Neuronal stem cell (in vitro differentiated cells): ENCODE measurements around the gene SLC6A13.

Experiments used
- DNase-seq: peaks from one replicate; pipeline ENCODE4 v3.0.0-alpha.2; 2013; ENCODE audit warnings: low spot score
- H2AFZ ChIP-seq: one replicate; pipeline ENCODE4 v1.6.1; 2013; ENCODE audit warnings: mild to moderate bottlenecking, low read length, inconsistent platforms
- H2AK5ac ChIP-seq: 2 replicates; pipeline ENCODE4 v1.6.1; 2013; ENCODE audit warnings: low read depth, mild to moderate bottlenecking, inconsistent platforms, low read length, moderate library complexity, mixed read lengths
- H2BK120ac ChIP-seq: 2 replicates; pipeline ENCODE4 v1.6.1; 2013; ENCODE audit warnings: low read depth, mild to moderate bottlenecking, inconsistent platforms, low read length, moderate library complexity, mixed read lengths
- H2BK12ac ChIP-seq: one replicate; pipeline ENCODE4 v1.6.1; 2013; ENCODE audit warnings: low read length, inconsistent platforms
- H2BK15ac ChIP-seq: 2 replicates; pipeline ENCODE4 v1.6.1; 2013; ENCODE audit warnings: mild to moderate bottlenecking, low read length, inconsistent platforms, mixed read lengths
- H2BK5ac ChIP-seq: one replicate; pipeline ENCODE4 v1.6.1; 2013; ENCODE audit warnings: inconsistent platforms, mild to moderate bottlenecking, low read length, moderate library complexity
- H3K14ac ChIP-seq: one replicate; pipeline ENCODE4 v1.6.1; 2013; ENCODE audit warnings: low read length, inconsistent platforms
- H3K18ac ChIP-seq: 2 replicates; pipeline ENCODE4 v1.6.1; 2013; ENCODE audit warnings: low read length, inconsistent platforms
- H3K23ac ChIP-seq: 2 replicates; pipeline ENCODE4 v1.6.1; 2013; ENCODE audit warnings: low read depth, mild to moderate bottlenecking, mixed read lengths, low read length, inconsistent platforms; ENCODE audit not compliant: poor library complexity
- H3K27ac ChIP-seq: replicated peaks from 3 replicates; pipeline ENCODE4 v1.5.1; 2013; ENCODE audit warnings: low read length, inconsistent platforms
- H3K27me3 ChIP-seq, 3 experiments: 2 replicates each; pipeline ENCODE4 v1.6.1; 2013; ENCODE audit warnings: low read length in 3 of 3, mild to moderate bottlenecking in 2 of 3, inconsistent platforms in 1 of 3, low read depth in 1 of 3, mixed read lengths in 1 of 3, moderate library complexity in 1 of 3; ENCODE audit not compliant: control insufficient read depth in 3 of 3, insufficient read depth in 3 of 3
- H3K36me3 ChIP-seq, 2 donors: replicated peaks in 1 of 2; 2 replicates each; pipeline ENCODE4 v1.6.1; 2013; ENCODE audit warnings: low read length in 2 of 2; ENCODE audit not compliant: control insufficient read depth in 2 of 2, insufficient read depth in 2 of 2
- H3K4ac ChIP-seq: 2 replicates; pipeline ENCODE4 v1.6.1; 2013; ENCODE audit warnings: inconsistent platforms, mild to moderate bottlenecking, low read length, moderate library complexity
- H3K4me1 ChIP-seq, 2 donors: 1 replicate in 1 of 2; 2 replicates in 1 of 2; pipeline ENCODE4 v1.6.1; 2013; ENCODE audit warnings: low read length in 2 of 2, low read depth in 1 of 2; ENCODE audit not compliant: control insufficient read depth in 2 of 2, insufficient read depth in 1 of 2
- H3K4me2 ChIP-seq: one replicate; pipeline ENCODE4 v1.6.1; 2013; ENCODE audit warnings: mild to moderate bottlenecking, low read length, inconsistent platforms; ENCODE audit not compliant: insufficient read depth, poor library complexity, severe bottlenecking
- H3K4me3 ChIP-seq, 2 donors: 2 replicates each; pipeline ENCODE4 v1.5.1; 2013; ENCODE audit warnings: low read length in 2 of 2, mild to moderate bottlenecking in 2 of 2, inconsistent platforms in 1 of 2, moderate library complexity in 1 of 2
- H3K79me1 ChIP-seq: one replicate; pipeline ENCODE4 v1.6.1; 2013; ENCODE audit warnings: low read depth, mild to moderate bottlenecking, inconsistent platforms, low read length, moderate library complexity
- H3K9ac ChIP-seq: one replicate; pipeline ENCODE4 v1.6.1; 2013; ENCODE audit warnings: mild to moderate bottlenecking, low read depth, low read length, inconsistent platforms; ENCODE audit not compliant: poor library complexity
- H3K9me3 ChIP-seq, 2 donors: replicated peaks in 1 of 2; 2 replicates each; pipeline versions ENCODE3 to v1.6.1; 2013; ENCODE audit warnings: low read length in 2 of 2, mild to moderate bottlenecking in 2 of 2, inconsistent platforms in 1 of 2, low read depth in 1 of 2, mixed read lengths in 1 of 2, moderate library complexity in 1 of 2; ENCODE audit not compliant: control insufficient read depth in 2 of 2, insufficient read depth in 1 of 2
- H4K8ac ChIP-seq: one replicate; pipeline ENCODE4 v1.6.1; 2013; ENCODE audit warnings: low read depth, mild to moderate bottlenecking, inconsistent platforms, low read length, moderate library complexity
- H4K91ac ChIP-seq: one replicate; pipeline ENCODE4 v1.6.1; 2013; ENCODE audit warnings: low read length, low read depth, mild to moderate bottlenecking, inconsistent platforms; ENCODE audit not compliant: poor library complexity
- WGBS, 2 donors: extraction: QIAGEN DNeasy Blood & Tissue Kit; methylation state at CpG; one replicate each; pipeline ENCODE4 v1.1.7; 2013; ENCODE audit warnings: missing lambda C conversion rate in 2 of 2, mixed read lengths in 1 of 2; ENCODE audit not compliant: insufficient read length in 2 of 2, insufficient replicate concordance in 1 of 2; ENCODE audit errors: extremely low coverage in 2 of 2; 5-methylcytosine and 5-hydroxymethylcytosine counted together

The SLC6A13 gene

DNA sequence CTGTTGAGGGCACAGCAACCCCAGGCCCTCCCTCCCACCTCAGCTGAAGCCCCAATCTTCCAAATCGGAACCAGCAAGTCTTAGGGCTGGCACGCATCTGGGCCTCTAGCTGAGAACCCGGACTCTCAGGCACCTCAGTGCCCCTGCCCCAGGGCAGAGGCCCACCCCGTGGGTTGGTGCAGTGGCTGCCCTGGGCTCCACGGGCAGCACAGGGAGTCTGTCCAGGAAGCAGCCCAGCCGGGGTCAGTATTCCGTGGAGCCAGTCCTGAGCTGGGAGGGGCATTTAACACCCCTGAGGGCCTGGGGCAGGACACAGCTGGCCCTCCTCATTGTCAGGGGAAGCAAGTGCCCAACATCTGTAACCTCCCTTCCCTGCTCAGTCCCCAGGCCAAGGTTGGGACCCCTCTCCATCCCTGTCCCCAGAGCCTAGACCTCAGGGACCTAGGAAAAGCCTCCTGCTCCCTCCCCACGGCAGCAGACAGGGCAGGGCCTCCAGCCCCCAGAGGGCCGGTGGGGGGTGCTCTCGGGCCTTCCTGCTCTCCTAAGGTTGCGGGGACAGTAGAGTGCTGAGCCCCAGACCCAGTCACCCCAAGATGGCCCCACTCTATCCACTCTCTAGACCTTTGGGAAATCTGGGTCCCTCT lies 85.2 kb downstream of the SLC6A13 start:
- no peak overlapping the region for H3K4ac ChIP-seq
- H3K4me2 ChIP-seq, result no peak overlapping the region
- no peak overlapping the region for H3K27ac ChIP-seq
- H2BK5ac ChIP-seq, result no peak overlapping the region
- H3K9me3 ChIP-seq, result no peaks in the 10 kb centered on the region
- H3K23ac ChIP-seq, result peak overlapping the region; percentile 71
- peaks cover 0 to 12% of the 10 kb centered on the region in 2 donors for H3K4me1 ChIP-seq
- peak overlapping the region; percentile 56 for H2BK15ac ChIP-seq
- peaks cover 2% of the 10 kb centered on the region for H3K79me1 ChIP-seq
- peak overlapping the region; percentile 82 for H2AK5ac ChIP-seq
- DNase-seq, result no peak
- no peak overlapping the region for H3K9ac ChIP-seq
- H2BK12ac ChIP-seq, result no peak overlapping the region
- no peak overlapping the region for H3K14ac ChIP-seq
- H2AFZ ChIP-seq, result no peak overlapping the region
- no CpG with 5 or more reads among the region's 11 CpGs for WGBS, 2 donors
- H4K8ac ChIP-seq, result no peak overlapping the region
- peaks cover 0 to 28% (median 0%) of the 10 kb centered on the region in 3 experiments for H3K27me3 ChIP-seq
- no peak overlapping the region for H3K4me3 ChIP-seq
- no peak overlapping the region for H2BK120ac ChIP-seq
- no peaks in the 10 kb centered on the region for H3K36me3 ChIP-seq
- no peak overlapping the region for H4K91ac ChIP-seq
- H3K18ac ChIP-seq, result peak overlapping the region; percentile 75

DNA sequence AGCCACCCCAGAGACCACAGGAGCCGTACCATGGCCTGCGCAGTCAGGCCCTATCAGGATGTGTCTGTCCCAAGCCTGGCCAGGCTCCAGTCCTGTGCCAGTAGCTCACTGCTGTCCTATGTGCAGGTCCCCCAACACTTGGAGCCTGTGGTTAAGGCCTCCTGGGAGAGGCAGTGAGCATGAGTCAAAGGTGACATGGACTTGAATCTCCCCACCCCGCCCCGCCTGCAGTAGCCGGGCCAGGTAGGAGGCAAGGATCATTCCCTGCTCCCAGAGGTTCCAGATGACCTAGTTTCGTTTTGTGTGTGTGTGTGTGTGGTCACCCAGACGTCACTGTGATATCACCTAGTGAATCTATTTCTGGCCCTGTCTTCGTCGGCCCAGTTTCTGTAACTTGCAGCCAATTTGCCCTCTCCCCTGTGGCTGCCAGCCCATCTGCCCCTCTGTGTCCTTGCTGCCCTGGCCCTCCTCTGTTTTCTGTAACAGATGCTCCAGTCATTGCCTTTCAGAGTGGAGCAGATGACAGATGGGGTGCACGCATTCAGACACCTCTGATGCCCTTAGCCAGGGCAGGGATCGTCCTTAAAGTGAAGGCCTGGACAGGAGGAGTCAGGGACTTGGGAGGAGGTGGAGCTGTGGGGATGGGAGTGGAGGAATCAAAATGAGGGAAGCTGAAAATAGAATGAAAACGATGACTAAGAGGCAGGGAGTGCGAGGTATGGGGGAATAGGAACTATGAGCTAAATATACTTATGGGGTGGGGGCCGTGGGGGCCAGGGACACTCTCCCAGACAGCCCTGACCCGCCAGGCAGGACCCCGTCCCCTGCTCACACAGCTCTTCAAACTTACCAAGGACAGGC lies 86.1 kb downstream of the SLC6A13 start:
- Histone ChIP-seq H2AK5ac (peak overlapping the region; percentile 95), H3K14ac (no peak overlapping the region), H3K4me1 (peaks cover 0 to 12% of the 10 kb centered on the region in 2 donors), H3K27ac (no peak overlapping the region), H3K9ac (no peak overlapping the region), H3K79me1 (peaks cover 2% of the 10 kb centered on the region), H3K23ac (peak overlapping the region; percentile 44), H3K4me3 (no peak overlapping the region), H3K36me3 (no peaks in the 10 kb centered on the region), H2BK15ac (peak overlapping the region; percentile 77), H2BK5ac (peak overlapping the region; percentile 47), H3K27me3 (peaks cover 0 to 34% (median 0%) of the 10 kb centered on the region in 3 experiments), H3K9me3 (no peaks in the 10 kb centered on the region), H4K91ac (no peak overlapping the region), H3K4me2 (no peak overlapping the region), H3K4ac (peak overlapping the region; percentile 30), H4K8ac (peak overlapping the region; percentile 72), H2AFZ (no peak overlapping the region), H2BK120ac (no peak overlapping the region), H3K18ac (peak overlapping the region; percentile 41), H2BK12ac (peak overlapping the region; percentile 84)
- DNase-seq, result no peak
- WGBS, 2 donors, result no CpG with 5 or more reads among the region's 16 CpGs

DNA sequence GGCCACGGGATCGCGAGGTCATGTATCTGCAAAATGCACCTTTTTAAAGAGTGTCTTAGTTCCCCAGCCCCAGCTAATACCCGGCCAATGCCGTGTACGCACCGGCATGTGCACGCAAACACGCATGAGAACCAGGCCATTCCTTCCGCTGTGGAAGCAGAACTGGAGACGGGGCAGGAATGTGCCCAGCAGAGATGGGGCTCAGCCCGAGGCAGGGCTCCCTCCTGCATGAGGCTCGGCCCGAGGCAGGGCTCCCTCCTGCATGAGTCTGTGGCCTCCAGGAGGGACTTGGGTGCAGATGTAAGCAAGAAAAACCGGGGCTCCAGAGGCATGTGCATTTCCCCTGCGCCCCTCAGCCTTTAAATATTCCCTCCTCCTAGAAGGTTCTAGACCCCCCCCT lies 86.9 kb downstream of the SLC6A13 start:
- Histone ChIP-seq H2BK120ac (no peak overlapping the region), H3K9me3 (no peaks in the 10 kb centered on the region), H3K14ac (peak overlapping the region; percentile 96), H3K27me3 (peaks cover 0 to 38% (median 0%) of the 10 kb centered on the region in 3 experiments), H4K8ac (no peak overlapping the region), H4K91ac (no peak overlapping the region), H3K79me1 (peaks cover 2% of the 10 kb centered on the region), H2AFZ (no peak overlapping the region), H3K4me3 (no peak overlapping the region), H3K4me2 (no peak overlapping the region), H3K9ac (peak overlapping the region; percentile 68), H3K23ac (no peak overlapping the region), H3K4ac (no peak overlapping the region), H3K4me1 (peaks cover 0 to 16% of the 10 kb centered on the region in 2 donors), H3K27ac (no peak overlapping the region), H2BK12ac (no peak overlapping the region), H2BK5ac (peak overlapping the region; percentile 85), H3K18ac (peak overlapping the region; percentile 63), H2AK5ac (peak overlapping the region; percentile 14), H2BK15ac (peak overlapping the region; percentile 77), H3K36me3 (no peaks in the 10 kb centered on the region)
- no peak for DNase-seq
- WGBS, 2 donors, result no CpG with 5 or more reads among the region's 16 CpGs

DNA sequence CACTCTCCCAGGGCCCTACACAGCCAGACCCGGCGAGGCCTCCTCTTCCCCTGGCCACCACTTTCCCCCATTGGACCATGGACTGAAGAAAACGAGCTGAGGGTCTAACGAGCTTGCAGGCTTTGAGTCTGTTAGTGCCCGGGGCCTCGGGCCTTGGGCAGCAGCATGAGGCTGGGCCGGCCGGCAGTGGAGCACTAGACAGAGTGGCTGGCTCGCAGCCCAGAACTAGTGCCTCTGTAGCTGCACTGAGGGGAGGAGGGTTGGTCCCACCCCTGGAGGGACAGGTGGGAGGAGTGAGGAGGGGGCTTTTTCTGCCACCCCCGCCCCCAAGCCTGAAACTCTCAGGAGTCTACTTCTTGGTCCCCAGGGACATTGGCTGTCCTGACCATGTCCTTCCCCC lies 87.4 kb downstream of the SLC6A13 start:
- WGBS, 2 donors, result no CpG with 5 or more reads among the region's 10 CpGs
- Histone ChIP-seq H2AK5ac (peak overlapping the region; percentile 87), H3K4me1 (peaks cover under 1 to 21% of the 10 kb centered on the region in 2 donors)

More for the DNA sequence above, 87.4 kb downstream of the SLC6A13 start:
- H3K36me3 ChIP-seq, result no peaks in the 10 kb centered on the region
- no peak overlapping the region for H3K4me2 ChIP-seq
- DNase-seq, result no peak
- H3K4ac ChIP-seq, result no peak overlapping the region
- H2AFZ ChIP-seq, result no peak overlapping the region
- peak overlapping the region; percentile 27 for H3K23ac ChIP-seq
- peak overlapping the region; percentile 63 for H3K14ac ChIP-seq
- H3K79me1 ChIP-seq, result no peaks in the 10 kb centered on the region
- peak overlapping the region; percentile 77 for H2BK15ac ChIP-seq
- H3K4me3 ChIP-seq, result no peak overlapping the region
- H3K27me3 ChIP-seq, result peaks cover 0 to 41% (median 0%) of the 10 kb centered on the region in 3 experiments
- H3K18ac ChIP-seq, result peak overlapping the region; percentile 19
- H2BK12ac ChIP-seq, result peak overlapping the region; percentile 52
- H4K91ac ChIP-seq, result peak overlapping the region; percentile 64
- H3K9me3 ChIP-seq, result no peaks in the 10 kb centered on the region
- no peak overlapping the region for H3K9ac ChIP-seq
- no peak overlapping the region for H4K8ac ChIP-seq
- H2BK5ac ChIP-seq, result peak overlapping the region; percentile 85
- H3K27ac ChIP-seq, result no peak overlapping the region
- H2BK120ac ChIP-seq, result no peak overlapping the region
